IMR-90 (cell line): Measurements from ENCODE around the gene SPTLC1. TPM values are rescaled to one million over a fixed set of nuclear protein-coding genes. Genes with fewer than 3 reads are reported as not detected.

Experiments used
- ATAC-seq: fragments of 200-7000 bp; cut with Tn5 transposase; 2 replicates; pipeline ENCODE4 v1.9.1; 2020; ENCODE audit warnings: low read depth, mild to moderate bottlenecking, moderate library complexity
- BruUV-seq: library from RNA; stranded (reverse); fragments of 400-500 nt; replicated peaks from 2 replicates; lab custom pipeline; 2021; lab: Mats Ljungman, UMichigan
- CTCF ChIA-PET: fragments of 300-600 bp; formaldehyde crosslinking; extraction: SDS; loops from one replicate; lab custom pipeline; 2021; ENCODE audit warnings: antibody characterized with exemption; lab: Yijun Ruan, JAX
- POLR2A ChIA-PET: fragments of 300-600 bp; sonication (Branson Sonifier 250); formaldehyde crosslinking; loops from one replicate; lab custom pipeline; 2022; ENCODE audit warnings: antibody characterized with exemption; ENCODE audit not compliant: unreplicated experiment; lab: Charles Lee
- DNase-seq: peaks from one replicate; pipeline ENCODE4 v3.0.0; 2013
- H2AFZ ChIP-seq: replicated peaks from 2 replicates; pipeline ENCODE3; 2013; ENCODE audit warnings: low read length, mild to moderate bottlenecking; ENCODE audit not compliant: poor library complexity
- H2AK5ac ChIP-seq: 2 replicates; pipeline ENCODE4 v1.6.1; 2013; ENCODE audit warnings: low read depth, low read length, inconsistent platforms
- H2AK9ac ChIP-seq: replicated peaks from 2 replicates; pipeline ENCODE3; 2013; ENCODE audit warnings: mild to moderate bottlenecking, low read depth, low read length, moderate library complexity; ENCODE audit not compliant: poor library complexity
- H2BK120ac ChIP-seq: 2 replicates; pipeline ENCODE4 v1.6.1; 2013; ENCODE audit warnings: low read depth, low read length, inconsistent platforms
- H2BK15ac ChIP-seq: 3 replicates; pipeline ENCODE4 v1.6.1; 2013; ENCODE audit warnings: low read depth, low read length, inconsistent platforms
- H2BK20ac ChIP-seq: 2 replicates; pipeline ENCODE4 v1.6.1; 2013; ENCODE audit warnings: low read depth, mild to moderate bottlenecking, inconsistent platforms, low read length, moderate library complexity
- H2BK5ac ChIP-seq: 2 replicates; pipeline ENCODE4 v1.6.1; 2013; ENCODE audit warnings: mild to moderate bottlenecking, low read depth, low read length, inconsistent platforms; ENCODE audit not compliant: poor library complexity, severe bottlenecking
- H3K14ac ChIP-seq: replicated peaks from 2 replicates; pipeline ENCODE4 v1.6.1; 2013; ENCODE audit warnings: low read depth, low read length, inconsistent platforms
- H3K18ac ChIP-seq: 2 replicates; pipeline ENCODE4 v1.6.1; 2013; ENCODE audit warnings: low read depth, low read length, control low read depth
- H3K23ac ChIP-seq: 2 replicates; pipeline ENCODE4 v1.6.1; 2013; ENCODE audit warnings: low read depth, low read length, inconsistent platforms
- H3K27ac ChIP-seq: 2 replicates; pipeline ENCODE4 v1.5.1; 2013; ENCODE audit warnings: mild to moderate bottlenecking, control low read depth, low read length; ENCODE audit not compliant: insufficient read depth
- H3K27me3 ChIP-seq: 2 replicates; pipeline ENCODE4 v1.6.1; 2013; ENCODE audit warnings: low read length; ENCODE audit not compliant: control insufficient read depth, insufficient read depth
- H3K36me3 ChIP-seq: 2 replicates; pipeline ENCODE4 v1.6.1; 2013; ENCODE audit warnings: low read length, mixed read lengths; ENCODE audit not compliant: control insufficient read depth, insufficient read depth
- H3K4ac ChIP-seq: 2 replicates; pipeline ENCODE4 v1.6.1; 2013; ENCODE audit warnings: low read depth, low read length, inconsistent platforms
- H3K4me1 ChIP-seq: 2 replicates; pipeline ENCODE4 v1.6.1; 2013; ENCODE audit warnings: low read length, mixed read lengths; ENCODE audit not compliant: control insufficient read depth, insufficient read depth
- H3K4me2 ChIP-seq: 2 replicates; pipeline ENCODE4 v1.6.1; 2013; ENCODE audit warnings: low read depth, mild to moderate bottlenecking, control low read depth, low read length, moderate library complexity
- H3K4me3 ChIP-seq: 2 replicates; pipeline ENCODE4 v1.5.1; 2013; ENCODE audit warnings: low read depth, mild to moderate bottlenecking, control low read depth, low read length, moderate library complexity; ENCODE audit not compliant: insufficient read depth
- H3K56ac ChIP-seq: 2 replicates; pipeline ENCODE4 v1.6.1; 2013; ENCODE audit warnings: low read length, inconsistent platforms; ENCODE audit not compliant: insufficient read depth; ENCODE audit errors: extremely low read depth
- H3K79me1 ChIP-seq, 2 experiments: 2 replicates each; pipeline ENCODE4 v1.6.1; 2013; ENCODE audit warnings: low read length in 2 of 2, inconsistent platforms in 1 of 2, low read depth in 1 of 2
- H3K9ac ChIP-seq: 2 replicates; pipeline ENCODE4 v1.6.1; 2013; ENCODE audit warnings: low read depth, low read length, control low read depth
- H3K9me1 ChIP-seq: 2 replicates; pipeline ENCODE4 v1.6.1; 2013; ENCODE audit warnings: low read length, inconsistent platforms; ENCODE audit not compliant: insufficient read depth
- H3K9me3 ChIP-seq: 2 replicates; pipeline ENCODE4 v1.6.1; 2013; ENCODE audit warnings: low read length; ENCODE audit not compliant: control insufficient read depth, insufficient read depth
- H4K20me1 ChIP-seq: 2 replicates; pipeline ENCODE4 v1.6.1; 2013; ENCODE audit warnings: low read length, inconsistent platforms; ENCODE audit not compliant: insufficient read depth
- H4K5ac ChIP-seq: 2 replicates; pipeline ENCODE4 v1.6.1; 2013; ENCODE audit warnings: mild to moderate bottlenecking, low read depth, low read length, control low read depth
- H4K8ac ChIP-seq, 2 experiments: 2 replicates each; pipeline ENCODE4 v1.6.1; 2013; ENCODE audit warnings: low read depth in 2 of 2, low read length in 2 of 2, control low read depth in 1 of 2, inconsistent platforms in 1 of 2
- H4K91ac ChIP-seq: 2 replicates; pipeline ENCODE4 v1.6.1; 2013; ENCODE audit warnings: low read depth, low read length, inconsistent platforms; ENCODE audit not compliant: insufficient read depth
- BHLHE40 ChIP-seq: fragments of 150-350 bp; IDR thresholded peaks from 2 replicates; pipeline ENCODE4 v1.6.1; 2016; ENCODE audit warnings: mild to moderate bottlenecking, low read depth, low read length
- CHD1 ChIP-seq: IDR thresholded peaks from 2 replicates; pipeline ENCODE4 v1.6.1; 2012; ENCODE audit warnings: low read depth, low read length, improper control_type of control experiment
- FOS ChIP-seq: fragments of 150-350 bp; IDR thresholded peaks from 2 replicates; pipeline ENCODE4 v1.6.1; 2016; ENCODE audit warnings: low read depth, low read length
- MAZ ChIP-seq: IDR thresholded peaks from 2 replicates; pipeline ENCODE4 v1.6.1; 2012; ENCODE audit warnings: low read depth, mild to moderate bottlenecking, low read length, improper control_type of control experiment, moderate library complexity, borderline replicate concordance
- MXI1 ChIP-seq: IDR thresholded peaks from 2 replicates; pipeline ENCODE4 v1.6.1; 2012; ENCODE audit warnings: low read depth, mild to moderate bottlenecking, low read length, moderate library complexity, borderline replicate concordance
- NFE2L2 ChIP-seq: fragments of 150-350 bp; IDR thresholded peaks from 2 replicates; pipeline ENCODE4 v1.6.1; 2016; ENCODE audit warnings: low read depth, mild to moderate bottlenecking, low read length
- POLR2A ChIP-seq: IDR thresholded peaks from 2 replicates; pipeline ENCODE4 v1.6.1; 2012; ENCODE audit warnings: mild to moderate bottlenecking, low read depth, low read length
- RAD21 ChIP-seq: IDR thresholded peaks from 2 replicates; pipeline ENCODE4 v1.6.1; 2012; ENCODE audit warnings: low read length, improper control_type of control experiment
- RFX5 ChIP-seq: IDR thresholded peaks from 2 replicates; pipeline ENCODE4 v1.8.0; 2012; ENCODE audit warnings: low read depth, mild to moderate bottlenecking, low read length, moderate library complexity
- SMC3 ChIP-seq: fragments of 150-350 bp; IDR thresholded peaks from 2 replicates; pipeline ENCODE4 v1.6.1; 2016; ENCODE audit warnings: low read depth, mild to moderate bottlenecking, antibody characterized with exemption, low read length, moderate library complexity
- WGBS, 2 experiments: methylation state at CpG; one replicate each; pipeline versions ENCODE4 v1.1.5 to v1.1.7; 2013; ENCODE audit warnings: missing lambda C conversion rate in 2 of 2; ENCODE audit not compliant: insufficient read length in 1 of 2; ENCODE audit errors: extremely low coverage in 2 of 2; 5-methylcytosine and 5-hydroxymethylcytosine counted together
- dilution Hi-C: fragments of 300-500 bp; cut with HindIII; formaldehyde crosslinking; loops from one replicate; pipeline ENCODE4 v1.14.3; 2018; ENCODE audit warnings: low sequenced_read_pairs; ENCODE audit not compliant: unreplicated experiment
- in situ Hi-C: fragments of 300-500 bp; cut with MboI; formaldehyde crosslinking; loops from 3 replicates; pipeline ENCODE4 v1.14.3; 2019; ENCODE audit warnings: low sequenced_read_pairs, inconsistent platforms, mixed read lengths
- intact Hi-C: fragments of 100-400 bp; cut with micrococcal nuclease; formaldehyde crosslinking; loops from 2 replicates; pipeline ENCODE4 v1.10.0; 2022
- polyA plus RNA-seq, 3 experiments: library from polyadenylated mRNA; depleted of rRNA; stranded (reverse); fragments of >200 nt; gene quantifications; 2 replicates each; pipeline ENCODE4 v1.2.3, GENCODE V29; 2012; ENCODE audit warnings: low replicate concordance in 1 of 3
- total RNA-seq: library from RNA; depleted of rRNA; stranded (reverse); fragments of >200 nt; gene quantifications from 2 replicates; pipeline ENCODE4 v1.2.3, GENCODE V29; 2012
- TF ChIP-seq, protein P1 (sequence below): conservative IDR thresholded peaks from 2 replicates; pipeline ENCODE4 v1.5.1; 2012; ENCODE audit warnings: mild to moderate bottlenecking, low read depth, low read length, improper control_type of control experiment
- TF ChIP-seq, protein P2 (sequence below): fragments of 150-350 bp; IDR thresholded peaks from 2 replicates; pipeline ENCODE4 v1.6.1; 2016; ENCODE audit warnings: low read depth, mild to moderate bottlenecking, low read length, moderate library complexity, borderline replicate concordance
- TF ChIP-seq, protein P3 (sequence below): fragments of 150-350 bp; IDR thresholded peaks from 2 replicates; pipeline ENCODE4 v1.6.1; 2017; ENCODE audit warnings: mild to moderate bottlenecking, antibody characterized with exemption, low read length, low read depth

The SPTLC1 gene
- total and polyA plus RNA-seq, 2 of the 4 experiments (the other 2 are of a cell fraction) = 65.7 to 92.7 TPM

DNA sequence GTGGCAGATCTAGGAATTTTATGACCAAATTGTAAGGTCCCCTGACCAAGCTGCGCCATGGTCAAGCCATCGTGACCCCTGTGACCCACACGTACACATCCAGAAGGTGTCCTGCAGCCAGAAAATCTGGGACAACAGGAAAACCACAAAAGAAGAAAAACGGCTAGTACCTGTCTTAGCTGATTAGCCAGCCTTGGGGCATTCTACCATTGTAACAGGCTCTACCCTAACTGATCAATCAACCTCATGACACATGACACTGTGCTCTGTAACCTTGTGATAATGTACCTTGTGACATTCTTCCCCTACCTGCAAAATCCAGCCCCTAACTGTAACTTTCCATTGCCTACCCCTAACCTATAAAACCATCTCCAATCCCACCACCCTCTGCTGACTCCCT lies 43.6 kb downstream of the SPTLC1 start:
- Histone ChIP-seq H3K4ac (no peak overlapping the region), H2AFZ (no peak overlapping the region), H4K5ac (no peak overlapping the region), H3K36me3 (peaks cover 30% of the 10 kb centered on the region), H3K4me2 (no peak overlapping the region), H2AK5ac (no peak overlapping the region), H3K18ac (no peak overlapping the region), H2BK5ac (no peak overlapping the region), H2BK20ac (no peak overlapping the region), H3K4me1 (peaks cover 5% of the 10 kb centered on the region; the same call in 1 of the 2 replicates), H3K9me1 (peaks cover 9% of the 10 kb centered on the region), H2AK9ac (no peak overlapping the region), H2BK15ac (no peak overlapping the region), H3K27me3 (no peaks in the 10 kb centered on the region), H3K14ac (no peak overlapping the region), H3K9ac (no peak overlapping the region), H3K23ac (no peak overlapping the region), H4K8ac (no peak overlapping the region), H2BK120ac (no peak overlapping the region), H4K20me1 (no peaks in the 10 kb centered on the region; the same call in 1 of the 2 replicates), H3K27ac (no peak overlapping the region), H3K56ac (no peak overlapping the region), H3K79me1 (peaks cover 24 to 49% of the 10 kb centered on the region in 2 experiments), H3K9me3 (no peaks in the 10 kb centered on the region), H4K91ac (no peak overlapping the region), H3K4me3 (no peak overlapping the region)
- no peak for TF ChIP-seq NFE2L2
- TF ChIP-seq MXI1 = no peak
- TF ChIP-seq RAD21 = no peak
- TF ChIP-seq, protein P1, sequence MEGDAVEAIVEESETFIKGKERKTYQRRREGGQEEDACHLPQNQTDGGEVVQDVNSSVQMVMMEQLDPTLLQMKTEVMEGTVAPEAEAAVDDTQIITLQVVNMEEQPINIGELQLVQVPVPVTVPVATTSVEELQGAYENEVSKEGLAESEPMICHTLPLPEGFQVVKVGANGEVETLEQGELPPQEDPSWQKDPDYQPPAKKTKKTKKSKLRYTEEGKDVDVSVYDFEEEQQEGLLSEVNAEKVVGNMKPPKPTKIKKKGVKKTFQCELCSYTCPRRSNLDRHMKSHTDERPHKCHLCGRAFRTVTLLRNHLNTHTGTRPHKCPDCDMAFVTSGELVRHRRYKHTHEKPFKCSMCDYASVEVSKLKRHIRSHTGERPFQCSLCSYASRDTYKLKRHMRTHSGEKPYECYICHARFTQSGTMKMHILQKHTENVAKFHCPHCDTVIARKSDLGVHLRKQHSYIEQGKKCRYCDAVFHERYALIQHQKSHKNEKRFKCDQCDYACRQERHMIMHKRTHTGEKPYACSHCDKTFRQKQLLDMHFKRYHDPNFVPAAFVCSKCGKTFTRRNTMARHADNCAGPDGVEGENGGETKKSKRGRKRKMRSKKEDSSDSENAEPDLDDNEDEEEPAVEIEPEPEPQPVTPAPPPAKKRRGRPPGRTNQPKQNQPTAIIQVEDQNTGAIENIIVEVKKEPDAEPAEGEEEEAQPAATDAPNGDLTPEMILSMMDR = no peak
- no peak for TF ChIP-seq POLR2A
- TF ChIP-seq SMC3 = no peak
- TF ChIP-seq CHD1 = no peak
- TF ChIP-seq, protein P2, sequence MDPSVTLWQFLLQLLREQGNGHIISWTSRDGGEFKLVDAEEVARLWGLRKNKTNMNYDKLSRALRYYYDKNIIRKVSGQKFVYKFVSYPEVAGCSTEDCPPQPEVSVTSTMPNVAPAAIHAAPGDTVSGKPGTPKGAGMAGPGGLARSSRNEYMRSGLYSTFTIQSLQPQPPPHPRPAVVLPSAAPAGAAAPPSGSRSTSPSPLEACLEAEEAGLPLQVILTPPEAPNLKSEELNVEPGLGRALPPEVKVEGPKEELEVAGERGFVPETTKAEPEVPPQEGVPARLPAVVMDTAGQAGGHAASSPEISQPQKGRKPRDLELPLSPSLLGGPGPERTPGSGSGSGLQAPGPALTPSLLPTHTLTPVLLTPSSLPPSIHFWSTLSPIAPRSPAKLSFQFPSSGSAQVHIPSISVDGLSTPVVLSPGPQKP = no peak
- no peak for TF ChIP-seq BHLHE40
- TF ChIP-seq, protein P3, sequence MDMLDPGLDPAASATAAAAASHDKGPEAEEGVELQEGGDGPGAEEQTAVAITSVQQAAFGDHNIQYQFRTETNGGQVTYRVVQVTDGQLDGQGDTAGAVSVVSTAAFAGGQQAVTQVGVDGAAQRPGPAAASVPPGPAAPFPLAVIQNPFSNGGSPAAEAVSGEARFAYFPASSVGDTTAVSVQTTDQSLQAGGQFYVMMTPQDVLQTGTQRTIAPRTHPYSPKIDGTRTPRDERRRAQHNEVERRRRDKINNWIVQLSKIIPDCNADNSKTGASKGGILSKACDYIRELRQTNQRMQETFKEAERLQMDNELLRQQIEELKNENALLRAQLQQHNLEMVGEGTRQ = no peak
- TF ChIP-seq MAZ = no peak
- no peak for TF ChIP-seq FOS
- no peak for TF ChIP-seq RFX5
- DNase-seq (no peak), ATAC-seq (no peak)
- in situ Hi-C loops (no loop called here), dilution Hi-C loops (no loop called here), intact Hi-C loops (no loop called here)
- ChIA-PET POLR2A (no interaction called here), CTCF (no interaction called here)
- WGBS, 2 experiments = 96% methylated on average over 4 of the region's 4 CpGs; no CpG with 5 or more reads in 1 of the 2 experiments
- BruUV-seq = no TSS peak
